ENCODE results near the gene KIRREL3.

KIRREL3 gene

GRCh38 chr11:126653040-126653439 lies 347.5 kb downstream of the KIRREL3 start:
- DNase-seq (ENCODE audit: low read depth in 1 of 2, low spot score in 1 of 2) = no peak
- in situ Hi-C loops (cut with HindIII; ENCODE audit: low pct_unique_long_range_greater_than_20kb, low sequenced_read_pairs) = no loop called here
- TF ChIP-seq JUND (IDR thresholded peaks at IDR 0.05; ENCODE audit: low read depth) = no peak

GRCh38 chr11:126647735-126648134 lies 352.8 kb downstream of the KIRREL3 start:
- in situ Hi-C loops (cut with HindIII; ENCODE audit: low pct_unique_long_range_greater_than_20kb, low sequenced_read_pairs) = no loop called here
- no peak for DNase-seq (ENCODE audit: low read depth in 1 of 2, low spot score in 1 of 2)
- TF ChIP-seq JUND (IDR thresholded peaks at IDR 0.05; ENCODE audit: low read depth) = no peak

DNA sequence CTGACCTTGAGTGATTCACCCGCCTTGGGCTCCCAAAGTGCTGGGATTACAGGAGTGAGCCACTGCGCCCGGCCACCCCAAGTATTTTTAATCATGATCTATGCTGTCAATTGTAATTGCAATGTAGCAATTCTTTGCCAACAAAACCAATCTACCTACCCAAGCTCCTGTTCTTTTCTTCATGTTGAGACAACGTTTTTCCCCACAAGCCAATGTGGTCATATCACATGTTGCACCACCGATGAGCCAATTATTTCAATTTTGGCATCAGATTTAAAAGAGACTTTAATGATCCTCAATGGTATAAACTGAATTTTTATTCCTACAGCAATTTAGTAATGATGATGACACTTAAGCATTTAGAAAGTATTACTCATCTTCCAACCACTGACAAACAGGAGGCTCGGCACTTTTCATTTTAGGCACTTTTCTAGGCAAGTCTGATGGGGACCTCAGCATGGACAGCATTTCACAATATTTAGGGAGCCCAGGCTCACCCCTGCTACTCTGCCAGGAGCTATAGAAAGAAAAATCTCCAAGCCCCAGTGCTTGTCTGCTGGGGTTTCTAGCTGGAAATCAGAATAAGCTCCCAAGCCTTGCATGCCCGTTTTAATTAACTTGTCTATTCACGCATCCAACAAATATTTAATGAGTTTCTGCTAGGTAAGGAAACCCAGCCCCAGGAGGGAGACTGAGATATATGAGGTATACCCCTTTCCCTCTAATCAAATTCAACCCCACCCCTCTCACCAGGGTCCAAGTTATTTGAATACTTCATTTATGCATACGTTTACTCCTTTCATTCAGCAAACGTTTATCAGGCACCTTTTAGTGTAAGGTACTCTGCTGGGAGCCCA lies 353.6 kb downstream of the KIRREL3 start:
- in situ Hi-C loops (cut with HindIII; ENCODE audit: low pct_unique_long_range_greater_than_20kb, low sequenced_read_pairs) = no loop called here
- no peak for DNase-seq (ENCODE audit: low read depth in 1 of 2, low spot score in 1 of 2)
- TF ChIP-seq JUND (IDR thresholded peaks at IDR 0.05; ENCODE audit: low read depth) = no peak

DNA sequence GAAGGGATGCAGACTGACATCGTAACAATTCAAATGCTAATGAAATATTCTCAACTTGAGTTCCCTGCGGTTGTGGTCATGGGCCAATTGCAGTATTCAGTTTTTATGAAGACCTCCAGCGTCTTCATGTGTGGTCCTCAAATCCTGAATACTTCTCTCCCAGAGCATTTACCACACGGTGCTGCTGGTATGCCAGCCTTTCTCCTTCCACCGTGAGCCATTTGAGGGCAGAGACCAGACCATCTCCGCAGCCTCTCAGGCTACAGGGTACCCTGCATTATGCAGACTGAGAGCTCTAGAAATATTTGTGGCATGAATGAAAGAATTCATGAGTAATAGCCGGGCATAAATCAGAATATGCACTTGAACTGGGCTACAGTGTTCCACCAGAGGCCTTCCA lies 355.4 kb downstream of the KIRREL3 start:
- no peak for DNase-seq (ENCODE audit: low read depth in 1 of 2, low spot score in 1 of 2)
- TF ChIP-seq JUND (IDR thresholded peaks at IDR 0.05; ENCODE audit: low read depth) = no peak
- in situ Hi-C loops (cut with HindIII; ENCODE audit: low pct_unique_long_range_greater_than_20kb, low sequenced_read_pairs) = no loop called here

- no peak for DNase-seq (ENCODE audit: low read depth in 1 of 2, low spot score in 1 of 2)
- no peak for TF ChIP-seq JUND (IDR thresholded peaks at IDR 0.05; ENCODE audit: low read depth)
- in situ Hi-C loops (cut with HindIII; ENCODE audit: low pct_unique_long_range_greater_than_20kb, low sequenced_read_pairs) = no loop called here
These were observed 360.4 kb downstream of the KIRREL3 start for GRCh38 chr11:126640186-126640585.

DNA sequence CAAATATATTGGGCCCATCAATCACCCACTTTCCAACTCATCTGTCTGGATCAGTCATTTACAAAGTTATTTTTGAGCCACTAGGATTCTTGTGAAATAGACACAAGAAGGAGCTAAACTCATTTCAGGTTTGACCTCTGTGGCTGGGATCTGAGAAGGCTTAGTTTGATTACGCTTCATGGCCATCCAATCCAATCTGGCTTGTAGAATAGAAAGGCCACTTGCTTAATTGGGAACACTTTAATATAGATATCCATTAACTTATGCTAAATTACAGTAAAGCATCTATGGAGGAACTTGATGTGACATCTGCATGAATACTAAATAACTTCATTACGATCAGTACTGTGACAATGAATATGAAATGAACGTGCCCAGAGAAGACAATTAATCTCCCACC lies 360.9 kb downstream of the KIRREL3 start:
- no peak for TF ChIP-seq JUND (IDR thresholded peaks at IDR 0.05; ENCODE audit: low read depth)
- in situ Hi-C loops (cut with HindIII; ENCODE audit: low pct_unique_long_range_greater_than_20kb, low sequenced_read_pairs) = no loop called here
- DNase-seq (ENCODE audit: low read depth in 1 of 2, low spot score in 1 of 2) = no peak

GRCh38 chr11:126638648-126639047 lies 361.9 kb downstream of the KIRREL3 start:
- in situ Hi-C loops (cut with HindIII; ENCODE audit: low pct_unique_long_range_greater_than_20kb, low sequenced_read_pairs) = no loop called here
- TF ChIP-seq JUND (IDR thresholded peaks at IDR 0.05; ENCODE audit: low read depth) = no peak
- DNase-seq (ENCODE audit: low read depth in 1 of 2, low spot score in 1 of 2) = no peak

DNA sequence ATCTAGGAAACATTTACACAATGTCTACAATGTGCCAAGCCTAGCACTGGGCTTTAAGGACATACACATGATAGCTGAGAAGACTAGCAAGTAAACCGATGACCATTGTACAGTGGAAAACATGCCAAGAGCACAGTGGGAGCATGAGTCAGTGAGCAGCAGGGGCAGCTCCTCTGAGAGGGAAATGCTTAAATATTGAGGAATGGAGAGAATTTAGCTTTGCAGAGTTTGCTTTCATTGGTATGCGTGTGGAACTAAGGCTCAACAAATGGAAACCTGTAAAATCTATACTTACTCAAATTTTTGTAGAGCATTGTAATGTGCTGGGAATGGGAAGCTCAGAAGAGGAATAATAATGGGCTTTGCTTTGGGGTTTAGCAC lies 362.8 kb downstream of the KIRREL3 start:
- in situ Hi-C loops (cut with HindIII; ENCODE audit: low pct_unique_long_range_greater_than_20kb, low sequenced_read_pairs) = no loop called here

DNA sequence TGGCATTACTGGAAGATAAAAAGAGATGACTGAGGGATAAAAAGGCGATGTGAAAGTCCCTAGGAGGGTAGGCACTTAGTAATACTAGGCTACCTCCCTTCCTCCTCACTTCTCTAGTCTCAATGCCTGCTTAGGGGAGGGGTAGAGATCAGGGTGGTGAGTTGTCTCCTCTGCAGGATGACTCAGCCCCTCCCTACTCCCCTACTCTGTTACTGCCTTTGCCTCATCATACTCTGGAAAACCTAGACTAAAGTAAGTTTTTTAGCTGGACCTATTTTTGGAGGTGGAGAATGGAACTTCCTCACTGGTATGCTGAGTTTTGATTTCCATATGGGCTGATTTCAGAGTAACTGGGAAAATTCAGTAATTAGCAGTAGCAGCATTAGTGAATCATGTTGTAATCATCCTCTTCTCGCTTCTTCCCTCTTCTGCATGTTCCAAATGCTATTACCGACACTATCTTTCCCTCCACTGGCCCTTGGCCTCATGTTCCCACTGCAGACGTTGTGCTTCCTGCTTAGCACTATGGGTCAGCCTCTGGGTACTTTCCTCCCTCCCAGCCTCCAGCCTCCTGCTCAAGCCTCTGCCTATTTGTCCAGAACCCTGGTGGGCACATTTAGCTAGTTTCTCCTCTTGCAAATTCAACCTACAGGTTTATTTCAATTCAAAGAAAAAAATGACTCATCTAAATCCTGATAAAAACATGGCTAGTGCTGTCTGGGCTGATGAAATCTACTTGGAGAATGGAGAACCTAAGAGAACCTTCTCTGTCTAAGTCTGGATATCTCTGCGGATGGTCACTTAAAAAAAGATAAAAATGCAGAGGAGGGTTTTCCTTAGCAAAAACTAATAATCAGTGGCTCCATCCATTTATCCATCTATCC lies 363.4 kb downstream of the KIRREL3 start:
- in situ Hi-C loops (cut with HindIII; ENCODE audit: low pct_unique_long_range_greater_than_20kb, low sequenced_read_pairs) = no loop called here
- no peak for TF ChIP-seq JUND (IDR thresholded peaks at IDR 0.05; ENCODE audit: low read depth)
- DNase-seq (ENCODE audit: low read depth in 1 of 2, low spot score in 1 of 2) = no peak

More for the DNA sequence above, 362.8 kb downstream of the KIRREL3 start:
- no peak for TF ChIP-seq JUND (IDR thresholded peaks at IDR 0.05; ENCODE audit: low read depth)
- no peak for DNase-seq (ENCODE audit: low read depth in 1 of 2, low spot score in 1 of 2)

GRCh38 chr11:126635511-126635910 lies 365.1 kb downstream of the KIRREL3 start:
- in situ Hi-C loops (cut with HindIII; ENCODE audit: low pct_unique_long_range_greater_than_20kb, low sequenced_read_pairs) = no loop called here

DNA sequence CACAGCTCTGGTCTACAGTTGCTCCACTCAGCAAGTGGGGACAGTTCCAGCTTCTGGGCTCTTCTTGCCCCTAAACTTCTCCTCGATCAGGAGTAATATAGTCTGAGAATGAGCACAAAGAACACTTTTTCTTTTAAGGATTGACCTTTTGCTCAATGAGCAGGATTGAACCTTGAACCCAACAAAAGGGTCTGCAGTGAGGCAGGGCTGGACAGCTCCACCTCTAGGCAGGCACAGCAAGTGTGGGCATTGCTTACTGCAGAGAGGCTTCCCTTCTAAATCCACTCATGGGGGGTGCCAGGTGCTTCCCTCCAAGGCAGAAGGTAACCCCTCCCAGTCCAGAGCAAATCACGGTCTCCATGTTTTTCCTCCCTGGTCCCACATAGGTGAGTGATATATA lies 365.6 kb downstream of the KIRREL3 start:
- in situ Hi-C loops (cut with HindIII; ENCODE audit: low pct_unique_long_range_greater_than_20kb, low sequenced_read_pairs) = no loop called here
- no peak for TF ChIP-seq JUND (IDR thresholded peaks at IDR 0.05; ENCODE audit: low read depth)
- no peak for DNase-seq (ENCODE audit: low read depth in 1 of 2, low spot score in 1 of 2)

More at GRCh38 chr11:126635511-126635910, 365.1 kb downstream of the KIRREL3 start:
- DNase-seq (ENCODE audit: low read depth in 1 of 2, low spot score in 1 of 2) = no peak
- TF ChIP-seq JUND (IDR thresholded peaks at IDR 0.05; ENCODE audit: low read depth) = no peak

- in situ Hi-C loops (cut with HindIII; ENCODE audit: low pct_unique_long_range_greater_than_20kb, low sequenced_read_pairs) = no loop called here
- no peak for TF ChIP-seq JUND (IDR thresholded peaks at IDR 0.05; ENCODE audit: low read depth)
- DNase-seq (ENCODE audit: low read depth in 1 of 2, low spot score in 1 of 2) = no peak
These were observed 367.2 kb downstream of the KIRREL3 start for GRCh38 chr11:126633330-126633729.

All from T47D (cell line).